IMR-90 (cell line): Measurements from ENCODE around the gene ZCCHC24. TPM values are rescaled to one million over a fixed set of nuclear protein-coding genes. Genes with fewer than 3 reads are reported as not detected.

Experiments used
- ATAC-seq: fragments of 200-7000 bp; cut with Tn5 transposase; 2 replicates; pipeline ENCODE4 v1.9.1; 2020; ENCODE audit warnings: low read depth, mild to moderate bottlenecking, moderate library complexity
- BruUV-seq: library from RNA; stranded (reverse); fragments of 400-500 nt; replicated peaks from 2 replicates; lab custom pipeline; 2021; lab: Mats Ljungman, UMichigan
- CTCF ChIA-PET: fragments of 300-600 bp; formaldehyde crosslinking; extraction: SDS; loops from one replicate; lab custom pipeline; 2021; ENCODE audit warnings: antibody characterized with exemption; lab: Yijun Ruan, JAX
- POLR2A ChIA-PET: fragments of 300-600 bp; sonication (Branson Sonifier 250); formaldehyde crosslinking; loops from one replicate; lab custom pipeline; 2022; ENCODE audit warnings: antibody characterized with exemption; ENCODE audit not compliant: unreplicated experiment; lab: Charles Lee
- DNase-seq: peaks from one replicate; pipeline ENCODE4 v3.0.0; 2013
- H2AFZ ChIP-seq: replicated peaks from 2 replicates; pipeline ENCODE3; 2013; ENCODE audit warnings: low read length, mild to moderate bottlenecking; ENCODE audit not compliant: poor library complexity
- H2AK5ac ChIP-seq: 2 replicates; pipeline ENCODE4 v1.6.1; 2013; ENCODE audit warnings: low read depth, low read length, inconsistent platforms
- H2AK9ac ChIP-seq: replicated peaks from 2 replicates; pipeline ENCODE3; 2013; ENCODE audit warnings: mild to moderate bottlenecking, low read depth, low read length, moderate library complexity; ENCODE audit not compliant: poor library complexity
- H2BK120ac ChIP-seq: 2 replicates; pipeline ENCODE4 v1.6.1; 2013; ENCODE audit warnings: low read depth, low read length, inconsistent platforms
- H2BK15ac ChIP-seq: 3 replicates; pipeline ENCODE4 v1.6.1; 2013; ENCODE audit warnings: low read depth, low read length, inconsistent platforms
- H2BK20ac ChIP-seq: 2 replicates; pipeline ENCODE4 v1.6.1; 2013; ENCODE audit warnings: low read depth, mild to moderate bottlenecking, inconsistent platforms, low read length, moderate library complexity
- H2BK5ac ChIP-seq: 2 replicates; pipeline ENCODE4 v1.6.1; 2013; ENCODE audit warnings: mild to moderate bottlenecking, low read depth, low read length, inconsistent platforms; ENCODE audit not compliant: poor library complexity, severe bottlenecking
- H3K14ac ChIP-seq: replicated peaks from 2 replicates; pipeline ENCODE4 v1.6.1; 2013; ENCODE audit warnings: low read depth, low read length, inconsistent platforms
- H3K18ac ChIP-seq: 2 replicates; pipeline ENCODE4 v1.6.1; 2013; ENCODE audit warnings: low read depth, low read length, control low read depth
- H3K23ac ChIP-seq: 2 replicates; pipeline ENCODE4 v1.6.1; 2013; ENCODE audit warnings: low read depth, low read length, inconsistent platforms
- H3K27ac ChIP-seq: 2 replicates; pipeline ENCODE4 v1.5.1; 2013; ENCODE audit warnings: mild to moderate bottlenecking, control low read depth, low read length; ENCODE audit not compliant: insufficient read depth
- H3K27me3 ChIP-seq: 2 replicates; pipeline ENCODE4 v1.6.1; 2013; ENCODE audit warnings: low read length; ENCODE audit not compliant: control insufficient read depth, insufficient read depth
- H3K36me3 ChIP-seq: 2 replicates; pipeline ENCODE4 v1.6.1; 2013; ENCODE audit warnings: low read length, mixed read lengths; ENCODE audit not compliant: control insufficient read depth, insufficient read depth
- H3K4ac ChIP-seq: 2 replicates; pipeline ENCODE4 v1.6.1; 2013; ENCODE audit warnings: low read depth, low read length, inconsistent platforms
- H3K4me1 ChIP-seq: 2 replicates; pipeline ENCODE4 v1.6.1; 2013; ENCODE audit warnings: low read length, mixed read lengths; ENCODE audit not compliant: control insufficient read depth, insufficient read depth
- H3K4me2 ChIP-seq: 2 replicates; pipeline ENCODE4 v1.6.1; 2013; ENCODE audit warnings: low read depth, mild to moderate bottlenecking, control low read depth, low read length, moderate library complexity
- H3K4me3 ChIP-seq: 2 replicates; pipeline ENCODE4 v1.5.1; 2013; ENCODE audit warnings: low read depth, mild to moderate bottlenecking, control low read depth, low read length, moderate library complexity; ENCODE audit not compliant: insufficient read depth
- H3K56ac ChIP-seq: 2 replicates; pipeline ENCODE4 v1.6.1; 2013; ENCODE audit warnings: low read length, inconsistent platforms; ENCODE audit not compliant: insufficient read depth; ENCODE audit errors: extremely low read depth
- H3K79me1 ChIP-seq, 2 experiments: 2 replicates each; pipeline ENCODE4 v1.6.1; 2013; ENCODE audit warnings: low read length in 2 of 2, inconsistent platforms in 1 of 2, low read depth in 1 of 2
- H3K9ac ChIP-seq: 2 replicates; pipeline ENCODE4 v1.6.1; 2013; ENCODE audit warnings: low read depth, low read length, control low read depth
- H3K9me1 ChIP-seq: 2 replicates; pipeline ENCODE4 v1.6.1; 2013; ENCODE audit warnings: low read length, inconsistent platforms; ENCODE audit not compliant: insufficient read depth
- H3K9me3 ChIP-seq: 2 replicates; pipeline ENCODE4 v1.6.1; 2013; ENCODE audit warnings: low read length; ENCODE audit not compliant: control insufficient read depth, insufficient read depth
- H4K20me1 ChIP-seq: 2 replicates; pipeline ENCODE4 v1.6.1; 2013; ENCODE audit warnings: low read length, inconsistent platforms; ENCODE audit not compliant: insufficient read depth
- H4K5ac ChIP-seq: 2 replicates; pipeline ENCODE4 v1.6.1; 2013; ENCODE audit warnings: mild to moderate bottlenecking, low read depth, low read length, control low read depth
- H4K8ac ChIP-seq, 2 experiments: 2 replicates each; pipeline ENCODE4 v1.6.1; 2013; ENCODE audit warnings: low read depth in 2 of 2, low read length in 2 of 2, control low read depth in 1 of 2, inconsistent platforms in 1 of 2
- H4K91ac ChIP-seq: 2 replicates; pipeline ENCODE4 v1.6.1; 2013; ENCODE audit warnings: low read depth, low read length, inconsistent platforms; ENCODE audit not compliant: insufficient read depth
- MAZ ChIP-seq: IDR thresholded peaks from 2 replicates; pipeline ENCODE4 v1.6.1; 2012; ENCODE audit warnings: low read depth, mild to moderate bottlenecking, low read length, improper control_type of control experiment, moderate library complexity, borderline replicate concordance
- POLR2A ChIP-seq: IDR thresholded peaks from 2 replicates; pipeline ENCODE4 v1.6.1; 2012; ENCODE audit warnings: mild to moderate bottlenecking, low read depth, low read length
- RAD21 ChIP-seq: IDR thresholded peaks from 2 replicates; pipeline ENCODE4 v1.6.1; 2012; ENCODE audit warnings: low read length, improper control_type of control experiment
- SMC3 ChIP-seq: fragments of 150-350 bp; IDR thresholded peaks from 2 replicates; pipeline ENCODE4 v1.6.1; 2016; ENCODE audit warnings: low read depth, mild to moderate bottlenecking, antibody characterized with exemption, low read length, moderate library complexity
- WGBS, 2 experiments: methylation state at CpG; one replicate each; pipeline versions ENCODE4 v1.1.5 to v1.1.7; 2013; ENCODE audit warnings: missing lambda C conversion rate in 2 of 2; ENCODE audit not compliant: insufficient read length in 1 of 2; ENCODE audit errors: extremely low coverage in 2 of 2; 5-methylcytosine and 5-hydroxymethylcytosine counted together
- dilution Hi-C: fragments of 300-500 bp; cut with HindIII; formaldehyde crosslinking; loops from one replicate; pipeline ENCODE4 v1.14.3; 2018; ENCODE audit warnings: low sequenced_read_pairs; ENCODE audit not compliant: unreplicated experiment
- in situ Hi-C: fragments of 300-500 bp; cut with MboI; formaldehyde crosslinking; loops from 3 replicates; pipeline ENCODE4 v1.14.3; 2019; ENCODE audit warnings: low sequenced_read_pairs, inconsistent platforms, mixed read lengths
- intact Hi-C: fragments of 100-400 bp; cut with micrococcal nuclease; formaldehyde crosslinking; loops from 2 replicates; pipeline ENCODE4 v1.10.0; 2022
- polyA plus RNA-seq, 3 experiments: library from polyadenylated mRNA; depleted of rRNA; stranded (reverse); fragments of >200 nt; gene quantifications; 2 replicates each; pipeline ENCODE4 v1.2.3, GENCODE V29; 2012; ENCODE audit warnings: low replicate concordance in 1 of 3
- total RNA-seq: library from RNA; depleted of rRNA; stranded (reverse); fragments of >200 nt; gene quantifications from 2 replicates; pipeline ENCODE4 v1.2.3, GENCODE V29; 2012
- TF ChIP-seq, protein P1 (sequence below): fragments of 150-350 bp; IDR thresholded peaks from 2 replicates; pipeline ENCODE4 v1.6.1; 2016; ENCODE audit warnings: low read depth, mild to moderate bottlenecking, low read length, moderate library complexity, borderline replicate concordance

The ZCCHC24 gene
- total and polyA plus RNA-seq, 2 of the 4 experiments (the other 2 are of a cell fraction): 15.1 to 25.9 TPM

GRCh38 chr10:79444199-79445119 lies 965 bp downstream of the ZCCHC24 start:
- H3K27ac ChIP-seq: peak overlapping the region; percentile 73
- H3K9me1 ChIP-seq: peaks cover 37% of the 10 kb centered on the region
- H2AK5ac ChIP-seq: peak overlapping the region; percentile 85
- H4K91ac ChIP-seq: peak overlapping the region; percentile 86
- peak overlapping the region; percentile 71 for H2BK120ac ChIP-seq
- H2BK20ac ChIP-seq: 0 out of 2 replicates have a peak overlapping the region, but pooled peaks have one; percentile 17
- ChIA-PET POLR2A (interaction anchor here (0.8 kb wide), 2 partner anchors 8 to 22 kb away, joined by 3 read pairs; no protein-coding TSS in a partner anchor), CTCF (no interaction called here)
- peaks cover 51% of the 10 kb centered on the region for H4K20me1 ChIP-seq
- peak overlapping the region; percentile 19 for H4K5ac ChIP-seq
- peak overlapping the region; percentile 67 for H3K18ac ChIP-seq
- H3K23ac ChIP-seq: peak overlapping the region; percentile 88
- H3K36me3 ChIP-seq: peaks cover 19% of the 10 kb centered on the region; the same call in 1 of the 2 replicates
- H2AK9ac ChIP-seq: peak overlapping the region; percentile 99
- peaks cover 31% of the 10 kb centered on the region for H3K4me1 ChIP-seq
- TF ChIP-seq POLR2A: no peak
- TF ChIP-seq, protein P1, sequence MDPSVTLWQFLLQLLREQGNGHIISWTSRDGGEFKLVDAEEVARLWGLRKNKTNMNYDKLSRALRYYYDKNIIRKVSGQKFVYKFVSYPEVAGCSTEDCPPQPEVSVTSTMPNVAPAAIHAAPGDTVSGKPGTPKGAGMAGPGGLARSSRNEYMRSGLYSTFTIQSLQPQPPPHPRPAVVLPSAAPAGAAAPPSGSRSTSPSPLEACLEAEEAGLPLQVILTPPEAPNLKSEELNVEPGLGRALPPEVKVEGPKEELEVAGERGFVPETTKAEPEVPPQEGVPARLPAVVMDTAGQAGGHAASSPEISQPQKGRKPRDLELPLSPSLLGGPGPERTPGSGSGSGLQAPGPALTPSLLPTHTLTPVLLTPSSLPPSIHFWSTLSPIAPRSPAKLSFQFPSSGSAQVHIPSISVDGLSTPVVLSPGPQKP: no peak
- 0 out of 2 replicates have a peak, but pooled peaks have one; percentile 1 for TF ChIP-seq RAD21
- TF ChIP-seq MAZ: 0 out of 2 replicates have a peak, but pooled peaks have one; percentile 24
- TF ChIP-seq SMC3: no peak
- ATAC-seq: peak; percentile 30
- H2AFZ ChIP-seq: peak overlapping the region; percentile 84
- peak overlapping the region; percentile 88 for H3K14ac ChIP-seq
- no peaks in the 10 kb centered on the region for H3K9me3 ChIP-seq
- peak overlapping the region; percentile 80 for H3K56ac ChIP-seq
- peak overlapping the region; percentile 93 for H3K4ac ChIP-seq
- peaks cover 15 to 59% of the 10 kb centered on the region in 2 experiments for H3K79me1 ChIP-seq
- BruUV-seq: no TSS peak
- H2BK15ac ChIP-seq: peak overlapping the region; percentile 35; the same call in 1 of the 3 replicates
- dilution Hi-C loops: no loop called here
- in situ Hi-C loops: no loop called here
- peak overlapping the region; percentile 79 for H2BK5ac ChIP-seq
- peak overlapping the region; percentile 9 to 55; a peak in 2 of 4 replicates for H4K8ac ChIP-seq
- intact Hi-C loops: loop anchor here (1.0 to 2.0 kb wide), 3 partner anchors 22 to 45 kb away; no protein-coding TSS in a partner anchor
- peak overlapping the region; percentile 89 for H3K9ac ChIP-seq
- H3K27me3 ChIP-seq: no peaks in the 10 kb centered on the region
- peak overlapping the region; percentile 93 for H3K4me2 ChIP-seq
- DNase-seq: peak; percentile 68
- 0% methylated on average over 6 of the region's 44 CpGs; no CpG with 5 or more reads in 1 of the 2 experiments for WGBS, 2 experiments
- H3K4me3 ChIP-seq: peak overlapping the region; percentile 87
